H1 (cell line): ENCODE results near the gene PTMA. TPM values are rescaled to one million over a fixed set of nuclear protein-coding genes. Genes with fewer than 3 reads are reported as not detected.

Experiments used
- BRCA1 ChIP-seq: IDR thresholded peaks from 2 replicates; pipeline ENCODE4 v1.6.1; 2012; ENCODE audit warnings: low read depth, low read length, improper control_type of control experiment
- CTBP2 ChIP-seq: IDR thresholded peaks from 2 replicates; pipeline ENCODE4 v1.7.0; 2011; ENCODE audit warnings: borderline replicate concordance, mild to moderate bottlenecking, moderate library complexity, mixed read lengths, low read length; ENCODE audit not compliant: insufficient read depth, insufficient read length
- EZH2 ChIP-seq: fragments of 200-600 bp; sonication (generic); IDR thresholded peaks from 2 replicates; pipeline ENCODE4 v1.7.1; 2012; ENCODE audit warnings: low read depth, mild to moderate bottlenecking, moderate library complexity, low read length, inconsistent platforms; ENCODE audit not compliant: severe bottlenecking
- KDM1A ChIP-seq: fragments of 200-600, 300-600 bp; sonication (generic); IDR thresholded peaks from 2 replicates; pipeline ENCODE4 v1.7.1; 2016; ENCODE audit warnings: mild to moderate bottlenecking, low read length, borderline replicate concordance
- POLR2A ChIP-seq, 2 experiments: IDR thresholded peaks; 1 replicate in 1 of 2; 2 replicates in 1 of 2; pipeline ENCODE4 v1.6.1; 2011; ENCODE audit warnings: low read depth in 2 of 2, low read length in 2 of 2, mild to moderate bottlenecking in 2 of 2; ENCODE audit errors: control extremely low read depth in 1 of 2
- polyA plus RNA-seq, 7 experiments: library from polyadenylated mRNA; depleted of rRNA in 3 of 7; stranded (reverse) in 5 of 7; unstranded in 2 of 7; fragments of >200 nt in 5 of 7; fragments of 200-250 nt in 2 of 7; gene quantifications; 1 replicate in 5 of 7; 2 replicates in 1 of 7; 4 replicates in 1 of 7; pipeline versions ENCODE4 v1.2.1 to v1.2.3, GENCODE V29; 2011 to 2013; ENCODE audit warnings: missing spikeins in 2 of 7, mixed read lengths in 2 of 7
- total RNA-seq: library from RNA; stranded (reverse); fragmentation: NEBNext Ultra II Directional; extraction: Animal tissue kit (Norgen Biotek cat#: 25700); gene quantifications from 2 replicates; pipeline ENCODE4 v1.2.1, GENCODE V29; 2021

Gene PTMA
- total and polyA plus RNA-seq, 2 of the 8 experiments (the other 6 are each of a cell fraction or from before 2014, with no cell fraction given) = 683 to 2,680 TPM

GRCh38 chr2:231699006-231699405, 9.3 kb upstream of the PTMA start (continued):
- TF ChIP-seq KDM1A (no peak), BRCA1 (no peak), EZH2 (no peak), CTBP2 (no peak), POLR2A (IDR thresholded peaks at IDR 0.05; ENCODE audit: control extremely low read depth in 1 of 2, low read depth in 2 of 2, low read length in 2 of 2) (no peak)
- TF ChIP-seq, all 59 proteins: peak for 0
